LNCaP clone FGC (cell line): ENCODE measurements around the gene FBXL4.

Experiments
- DNase-seq: peaks from one replicate; pipeline ENCODE4 v3.0.0-alpha.2; 2011; ENCODE audit warnings: low read depth
- H3K4me3 ChIP-seq: 2 replicates; pipeline ENCODE4 v1.5.1; 2011; ENCODE audit warnings: mild to moderate bottlenecking, low read depth, low read length, control low read depth
- TF ChIP-seq, protein P1 (sequence below): IDR thresholded peaks from 2 replicates; pipeline ENCODE4 v1.5.1; 2012; ENCODE audit warnings: mild to moderate bottlenecking; ENCODE audit not compliant: control insufficient read depth, insufficient read depth; ENCODE audit errors: extremely low read depth

Gene FBXL4

DNA sequence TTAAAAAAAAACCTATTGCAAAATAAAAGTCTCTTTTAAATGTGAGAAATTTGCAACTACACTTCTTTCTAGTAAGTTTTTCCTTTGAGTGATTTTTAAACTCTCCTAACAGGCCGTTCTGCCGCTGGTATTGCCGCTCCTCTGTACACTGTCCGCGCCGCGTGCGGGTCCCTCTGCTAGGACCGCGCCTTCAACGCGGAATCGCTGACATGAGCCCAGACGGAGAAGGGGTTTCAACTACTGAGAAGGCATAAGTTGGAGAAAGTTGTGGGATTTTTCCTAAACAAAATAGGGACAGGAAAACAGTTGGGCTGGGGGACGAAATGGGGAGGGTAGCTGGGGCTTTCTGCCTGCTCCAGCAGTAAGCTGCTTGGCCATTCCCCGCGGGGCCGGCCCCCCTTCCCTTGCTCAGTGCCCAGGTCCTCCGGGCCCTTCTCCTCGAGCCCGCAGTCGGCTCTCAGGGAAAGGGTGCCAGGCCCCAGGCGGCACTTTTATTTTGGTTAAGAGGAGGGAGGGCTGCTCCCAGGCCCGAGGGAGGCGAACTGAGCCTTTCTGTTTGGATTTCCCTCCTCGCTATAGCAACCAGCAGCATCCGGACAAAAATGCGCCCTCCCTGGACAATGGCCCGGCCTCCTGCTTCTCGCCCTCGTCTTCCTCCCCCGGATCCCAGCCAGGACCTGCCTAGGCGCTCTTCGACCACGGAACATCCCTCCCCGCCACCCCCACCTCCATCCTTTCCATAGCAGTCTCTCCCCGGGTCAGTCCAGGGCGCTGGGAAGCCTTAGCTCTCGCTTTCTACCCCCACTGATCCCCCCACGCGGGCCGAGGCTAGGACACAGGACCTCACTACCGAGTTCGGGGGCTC lies 120.2 kb downstream of the FBXL4 start:
- TF ChIP-seq, protein P1, sequence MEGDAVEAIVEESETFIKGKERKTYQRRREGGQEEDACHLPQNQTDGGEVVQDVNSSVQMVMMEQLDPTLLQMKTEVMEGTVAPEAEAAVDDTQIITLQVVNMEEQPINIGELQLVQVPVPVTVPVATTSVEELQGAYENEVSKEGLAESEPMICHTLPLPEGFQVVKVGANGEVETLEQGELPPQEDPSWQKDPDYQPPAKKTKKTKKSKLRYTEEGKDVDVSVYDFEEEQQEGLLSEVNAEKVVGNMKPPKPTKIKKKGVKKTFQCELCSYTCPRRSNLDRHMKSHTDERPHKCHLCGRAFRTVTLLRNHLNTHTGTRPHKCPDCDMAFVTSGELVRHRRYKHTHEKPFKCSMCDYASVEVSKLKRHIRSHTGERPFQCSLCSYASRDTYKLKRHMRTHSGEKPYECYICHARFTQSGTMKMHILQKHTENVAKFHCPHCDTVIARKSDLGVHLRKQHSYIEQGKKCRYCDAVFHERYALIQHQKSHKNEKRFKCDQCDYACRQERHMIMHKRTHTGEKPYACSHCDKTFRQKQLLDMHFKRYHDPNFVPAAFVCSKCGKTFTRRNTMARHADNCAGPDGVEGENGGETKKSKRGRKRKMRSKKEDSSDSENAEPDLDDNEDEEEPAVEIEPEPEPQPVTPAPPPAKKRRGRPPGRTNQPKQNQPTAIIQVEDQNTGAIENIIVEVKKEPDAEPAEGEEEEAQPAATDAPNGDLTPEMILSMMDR = no peak
- DNase-seq = no peak
- H3K4me3 ChIP-seq = no peak overlapping the region

- DNase-seq = no peak
- H3K4me3 ChIP-seq = no peak overlapping the region
- TF ChIP-seq, protein P1 = no peak
Measured at GRCh38 chr6:98825600-98826230, 122.0 kb downstream of the FBXL4 start.

DNA sequence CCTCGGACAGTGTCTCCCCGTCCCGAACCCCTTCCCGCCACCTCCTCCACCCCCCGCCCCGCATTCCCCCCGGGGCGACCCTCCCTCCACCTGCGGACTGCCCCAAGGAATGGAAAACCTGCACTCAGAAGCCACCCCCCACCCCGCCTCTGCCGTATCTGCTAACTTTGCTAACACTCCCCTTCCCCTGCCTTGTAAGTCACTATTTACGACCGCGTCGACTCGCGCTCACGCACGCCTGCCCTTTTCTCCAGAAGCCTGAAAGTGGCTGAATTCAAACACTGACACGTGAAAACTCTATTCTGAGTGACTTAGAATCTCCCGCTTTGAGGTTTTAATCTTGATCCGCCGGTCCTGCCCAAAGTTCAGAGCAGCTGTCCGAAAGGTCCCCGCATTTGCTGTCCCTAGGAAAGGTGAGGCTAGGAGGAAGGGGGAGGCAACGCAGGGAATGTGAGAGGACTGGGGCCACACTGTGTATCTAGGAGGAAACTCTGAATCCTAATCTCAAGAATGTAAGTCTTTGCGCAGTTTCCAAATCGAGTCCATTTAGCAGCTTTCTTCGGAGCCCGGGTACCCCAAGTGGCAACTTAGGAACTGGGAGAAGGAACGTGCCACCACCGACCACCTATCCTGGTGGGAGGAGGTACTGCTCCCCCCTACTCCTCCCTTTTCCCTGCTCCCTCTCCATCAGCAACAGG lies 122.7 kb downstream of the FBXL4 start:
- no peak overlapping the region for H3K4me3 ChIP-seq
- TF ChIP-seq, protein P1 = no peak
- DNase-seq = no peak

DNA sequence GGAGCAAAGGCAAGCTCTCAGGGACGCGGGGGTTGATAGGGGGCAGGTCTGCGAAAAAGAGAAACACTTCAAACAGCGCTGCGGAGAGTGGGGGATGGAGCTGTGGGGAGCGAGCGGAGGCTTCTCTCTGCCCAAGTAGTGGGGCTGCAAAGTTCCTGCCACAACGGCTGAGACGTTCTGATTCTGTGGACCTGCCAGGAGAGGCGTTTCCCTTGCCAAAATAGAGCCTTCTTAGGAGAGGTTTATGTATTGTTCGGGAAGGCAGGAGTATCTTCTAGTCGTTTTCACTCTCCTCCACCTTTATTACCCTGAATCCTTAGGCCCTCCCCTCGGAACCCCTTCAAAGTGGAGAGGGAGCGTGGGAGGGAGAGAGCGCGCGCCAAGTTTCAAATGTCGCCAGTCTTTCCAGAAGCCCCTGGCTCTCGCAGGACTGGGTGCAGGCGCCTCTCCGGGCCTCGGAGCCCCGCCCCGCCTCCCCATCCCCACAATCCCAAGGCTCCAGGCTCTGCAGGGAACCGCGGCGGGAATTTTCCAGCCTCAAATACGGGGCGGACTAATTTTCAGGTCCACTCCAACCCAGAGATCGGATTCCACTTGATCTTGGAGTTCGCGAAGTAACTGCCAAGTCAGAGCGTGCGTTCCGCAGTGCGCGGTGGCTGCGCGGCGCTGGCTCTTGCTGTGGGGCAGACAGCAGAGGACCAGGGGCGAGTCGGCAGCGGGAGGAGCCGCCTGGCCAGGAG lies 123.4 kb downstream of the FBXL4 start:
- DNase-seq = no peak
- TF ChIP-seq, protein P1 = no peak

DNA sequence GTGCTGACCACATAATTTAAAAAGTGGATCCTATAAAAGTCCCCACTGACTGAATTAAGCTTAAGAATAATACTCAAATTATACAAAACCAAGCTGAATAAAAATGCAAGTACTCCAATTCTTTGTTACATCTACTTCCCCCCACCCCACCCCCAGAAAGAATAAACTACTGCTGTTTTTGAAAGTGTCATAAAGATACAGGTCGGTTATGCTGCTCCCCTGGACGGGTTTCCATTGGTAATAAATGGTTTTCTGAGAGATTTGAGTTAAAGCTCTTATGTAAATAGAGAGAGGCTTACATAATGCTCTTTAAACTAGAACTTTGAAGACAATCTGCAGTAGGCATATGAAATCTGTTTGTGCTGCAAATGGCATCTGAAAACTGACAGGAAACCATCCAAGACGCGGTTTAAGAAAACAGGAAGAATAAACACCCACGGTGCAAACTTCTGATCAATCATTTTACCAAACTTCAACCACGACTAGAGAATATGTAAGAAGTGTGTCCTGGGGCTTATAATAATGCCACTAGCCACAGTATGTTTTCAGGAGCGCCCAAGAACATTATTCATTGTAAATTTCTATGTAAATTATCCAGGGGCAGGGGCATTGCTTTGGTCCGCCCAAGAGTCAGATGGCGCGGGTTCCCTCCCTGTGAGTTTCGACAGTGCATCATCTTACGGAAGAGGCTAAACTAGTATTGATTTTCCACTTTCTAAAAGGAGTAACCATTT lies 124.2 kb downstream of the FBXL4 start:
- TF ChIP-seq, protein P1 = no peak
- H3K4me3 ChIP-seq = no peak overlapping the region
- no peak for DNase-seq

More for the DNA sequence above, 123.4 kb downstream of the FBXL4 start:
- no peak overlapping the region for H3K4me3 ChIP-seq

DNA sequence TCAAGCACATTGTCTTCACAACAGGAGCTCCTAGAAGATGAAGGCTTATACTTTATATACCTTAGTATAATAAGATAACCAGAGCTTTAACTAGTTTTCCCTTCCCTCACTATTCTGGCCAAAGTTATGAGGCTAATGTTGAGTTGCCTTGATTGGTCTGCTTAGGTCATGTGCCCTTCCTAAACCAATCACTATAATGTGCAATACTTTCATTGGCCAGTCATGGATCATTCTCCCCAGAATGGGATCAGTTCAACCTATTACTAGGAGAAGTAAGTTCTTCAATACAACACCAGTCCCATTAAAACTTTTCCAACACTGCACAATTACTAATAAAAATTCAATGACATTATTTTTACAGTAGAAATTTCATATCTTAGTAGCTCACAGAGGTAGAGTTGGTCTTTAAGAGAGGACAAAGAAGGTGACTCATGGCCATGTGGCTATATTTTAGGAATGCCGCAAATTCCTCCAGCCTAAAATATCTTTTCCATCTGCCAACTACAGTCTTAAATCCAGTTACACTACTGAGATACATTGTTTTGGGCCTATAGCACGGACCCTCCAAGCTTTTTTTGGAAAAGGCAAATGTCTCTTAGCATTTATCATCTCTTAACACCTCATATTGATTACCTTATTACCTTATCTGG lies 125.9 kb downstream of the FBXL4 start:
- H3K4me3 ChIP-seq = no peak overlapping the region
- TF ChIP-seq, protein P1 = no peak
- no peak for DNase-seq
